ENCODE measurements around the gene MUC20. TPM values are rescaled to one million over a fixed set of nuclear protein-coding genes. Genes with fewer than 3 reads are reported as not detected.
A peak's percentile ranks its signal among the peaks of the same experiment; 100 is the strongest.

MUC20 gene
- total RNA-seq, 1 donor from 2014 or later: 2.0 TPM

DNA sequence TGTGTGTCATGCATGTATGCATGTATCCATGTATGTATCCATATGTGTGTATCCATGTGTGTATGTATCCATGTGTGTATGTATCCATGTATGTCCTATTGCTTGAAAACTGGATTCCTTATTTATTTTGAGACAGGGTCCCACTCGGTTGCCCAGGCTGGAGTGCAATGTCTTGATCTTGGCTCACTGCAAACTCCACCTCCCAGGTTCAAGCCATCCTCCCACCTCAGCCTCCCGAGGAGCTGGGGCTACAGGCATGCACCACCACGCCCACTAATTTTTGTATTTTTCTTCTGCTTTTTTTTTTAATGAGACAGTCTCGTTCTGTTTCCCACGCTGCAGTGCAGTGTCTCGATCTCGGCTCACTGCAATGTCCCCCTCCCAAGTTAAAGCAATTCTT lies 34.1 kb downstream of the MUC20 start:
- peak; percentile 51 for DNase-seq (ENCODE audit: low spot score)

DNA sequence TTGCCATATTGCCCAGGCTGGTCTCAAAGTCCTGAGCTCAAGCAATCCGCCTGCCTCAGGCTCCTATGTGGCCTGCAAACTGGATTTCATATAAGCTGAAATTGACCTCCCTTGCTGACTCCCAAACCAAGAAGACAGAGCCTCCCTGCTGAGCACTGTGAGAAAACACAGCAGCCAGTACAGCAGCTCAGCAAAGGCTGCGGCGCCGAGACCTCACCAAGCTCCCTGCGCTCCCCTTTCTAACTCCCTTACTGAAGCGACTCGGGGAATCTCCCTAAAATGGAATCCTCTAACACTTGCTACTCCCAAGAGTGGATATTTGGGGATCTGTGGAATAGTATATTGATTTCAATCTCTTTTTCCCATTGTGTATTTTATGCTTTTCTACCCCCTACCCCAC lies 34.6 kb downstream of the MUC20 start:
- peak; percentile 57 for DNase-seq (ENCODE audit: low spot score)

DNA sequence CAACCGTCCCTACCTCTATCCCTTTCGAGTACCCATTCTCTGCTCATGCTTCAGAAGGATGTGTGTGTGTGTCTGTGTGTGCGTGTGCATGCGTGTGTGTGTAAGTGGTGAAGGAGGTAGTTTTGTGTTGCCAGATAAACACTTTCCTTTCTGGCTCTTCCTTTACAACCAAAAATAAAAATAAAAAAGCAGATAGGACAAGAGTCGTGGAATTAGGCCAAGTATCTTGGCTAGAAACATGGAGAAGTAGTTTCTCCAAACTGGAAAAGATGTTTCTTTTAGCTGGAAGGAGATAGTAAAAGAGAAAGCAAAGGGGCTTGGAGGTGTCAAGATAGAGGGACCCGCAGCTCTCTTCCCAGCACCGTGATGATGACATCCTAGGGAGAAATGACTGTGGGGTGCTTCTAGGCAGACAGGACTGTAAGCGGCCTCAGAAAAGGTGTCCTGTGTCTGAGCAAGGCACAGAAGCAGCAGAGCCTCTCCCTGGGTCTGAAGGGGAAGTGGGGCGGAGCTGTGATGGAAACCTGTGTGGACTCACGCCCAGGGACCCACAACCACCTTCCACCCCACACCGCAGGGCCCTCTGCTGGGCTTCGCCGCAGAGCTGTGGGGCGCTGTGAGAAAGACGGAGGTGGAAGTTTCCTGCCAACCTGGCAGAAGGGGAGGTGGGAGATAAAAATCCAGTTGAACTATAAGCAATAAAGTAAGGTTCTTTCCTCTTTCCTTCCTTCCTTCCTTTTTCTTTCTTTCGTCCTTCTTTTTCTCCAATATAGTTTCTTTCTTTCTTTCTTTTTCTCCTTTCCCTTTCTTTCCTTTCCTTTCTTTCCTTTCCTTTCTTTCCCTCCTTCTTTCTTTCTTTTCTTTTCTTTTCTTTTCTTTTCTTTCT lies 35.3 kb downstream of the MUC20 start:
- DNase-seq (ENCODE audit: low spot score): peak; percentile 81

DNA sequence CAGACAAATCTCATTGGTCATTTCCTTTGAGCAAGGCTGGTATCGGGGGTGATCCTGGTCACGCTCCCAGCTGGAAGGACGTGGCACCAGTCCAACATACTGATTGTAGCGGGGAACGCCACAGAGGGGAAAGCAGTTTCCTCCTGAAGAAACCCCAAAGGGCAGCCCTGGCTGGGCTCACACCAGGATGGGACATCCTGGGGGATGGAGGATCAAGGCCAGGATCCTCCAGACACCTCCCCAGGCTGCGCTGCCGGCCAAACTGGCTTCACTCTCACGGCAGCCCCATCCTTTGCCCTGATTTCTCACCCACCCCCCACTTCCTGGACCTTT lies 36.6 kb downstream of the MUC20 start:
- peak; percentile 59 for DNase-seq (ENCODE audit: low spot score)

DNA sequence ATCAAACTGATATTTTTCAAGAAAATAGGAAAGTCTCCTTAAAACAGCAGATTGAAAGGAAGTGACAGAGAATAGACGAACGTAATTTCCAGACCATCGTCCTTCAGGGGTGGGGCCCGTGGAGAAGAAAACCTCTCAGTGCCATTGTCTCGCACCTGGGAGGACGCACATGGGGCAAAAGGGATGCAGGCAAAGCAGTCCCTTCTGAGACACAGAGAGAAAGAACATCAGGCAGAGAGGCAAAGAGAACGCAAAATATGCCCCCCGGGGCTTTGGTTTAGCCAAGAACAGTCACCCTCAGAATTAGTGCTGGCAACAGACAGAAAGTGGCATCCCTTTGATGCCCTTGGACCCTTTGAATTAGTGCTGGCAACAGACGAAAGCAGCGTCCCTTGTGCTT lies 37.0 kb downstream of the MUC20 start:
- peak; percentile 79 for DNase-seq (ENCODE audit: low spot score)

DNA sequence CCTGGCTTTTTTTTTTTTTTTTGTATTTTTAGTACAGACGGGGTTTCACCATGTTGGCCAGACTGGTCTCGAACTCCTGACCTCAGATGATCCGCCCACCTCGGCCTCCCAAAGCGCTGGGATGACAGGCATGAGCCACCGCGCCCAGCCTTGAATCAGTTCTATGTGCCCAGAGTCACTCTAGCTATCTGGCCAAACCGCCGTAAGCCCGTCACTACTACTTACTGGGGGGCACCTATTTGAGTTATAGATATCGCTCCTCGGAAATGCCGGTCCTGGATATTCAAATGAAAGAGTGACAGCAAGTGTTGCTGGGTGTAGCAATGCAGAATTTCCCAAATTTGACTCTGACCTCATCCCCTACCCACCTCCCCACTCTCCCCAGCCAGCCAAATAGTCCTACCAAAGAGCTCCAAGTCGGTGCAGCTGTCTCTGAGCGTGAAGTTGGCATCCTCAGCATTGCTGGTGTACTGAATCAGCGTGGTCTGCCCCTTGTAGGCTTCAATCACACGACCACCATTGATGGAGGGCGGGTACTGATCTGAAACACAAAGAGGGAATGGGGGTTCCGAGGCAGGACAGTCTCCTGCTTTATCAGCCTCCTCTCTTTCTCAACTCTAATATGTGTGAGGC lies 38.1 kb downstream of the MUC20 start:
- peak; percentile 57 for DNase-seq (ENCODE audit: low spot score)

DNA sequence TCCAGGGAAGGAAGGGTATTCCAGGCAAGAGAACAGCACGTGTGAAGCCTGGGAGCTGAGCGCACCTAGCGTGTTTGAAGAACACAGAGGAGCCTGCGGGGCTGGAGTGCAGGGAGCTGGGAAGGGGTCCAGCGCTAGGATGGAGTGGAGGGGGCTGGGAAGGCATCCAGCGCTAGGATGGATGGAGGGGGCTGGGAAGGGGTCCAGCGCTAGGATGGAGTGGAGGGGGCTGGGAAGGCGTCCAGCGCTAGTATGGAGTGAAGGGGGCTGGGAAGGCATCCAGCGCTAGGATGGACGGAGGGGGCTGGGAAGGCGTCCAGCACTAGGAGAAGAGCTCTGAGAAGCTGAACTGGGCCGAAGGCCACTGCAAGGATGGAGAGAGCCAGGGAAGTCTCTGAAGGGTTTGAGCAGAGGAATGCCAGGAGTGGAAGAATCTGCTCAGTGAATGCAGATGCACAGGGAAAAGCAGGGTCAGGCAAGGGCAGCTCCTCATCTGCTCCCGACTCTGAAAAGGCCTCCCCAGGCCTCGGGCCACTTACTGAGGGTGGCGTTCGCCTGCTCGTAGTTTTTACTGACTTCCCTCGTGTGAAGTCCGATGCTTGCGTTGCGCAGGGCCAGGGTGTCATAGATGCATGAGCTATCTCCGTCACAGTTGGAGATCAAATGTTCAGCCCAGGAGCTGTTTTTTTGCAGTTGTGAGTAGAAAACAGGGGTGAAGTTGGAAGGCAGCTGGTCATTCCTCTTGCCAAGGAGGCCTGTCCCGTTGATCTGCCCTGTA lies 39.8 kb downstream of the MUC20 start:
- peak; percentile 59 for DNase-seq (ENCODE audit: low spot score)

DNA sequence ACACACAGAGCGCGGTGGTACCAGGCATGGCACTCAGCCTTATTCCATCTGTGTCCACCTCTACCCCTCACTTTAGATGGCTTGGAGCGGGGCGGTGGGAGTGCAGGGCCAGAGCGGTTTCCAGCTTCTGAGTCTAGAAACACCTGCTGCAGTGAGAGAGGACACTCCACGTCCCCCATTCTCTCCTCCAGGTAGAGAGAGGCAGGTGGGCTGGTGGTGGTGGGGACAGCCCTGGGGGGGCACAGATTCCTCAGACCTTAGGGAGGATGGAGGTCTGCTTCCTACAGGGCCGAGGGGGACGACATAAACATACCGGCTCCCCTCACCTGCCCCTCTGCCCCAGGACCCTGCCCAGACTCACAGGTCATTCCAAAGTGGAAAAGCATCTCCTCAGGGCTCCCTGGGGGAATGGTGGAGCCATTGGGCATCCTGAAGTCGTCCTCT lies 40.4 kb downstream of the MUC20 start:
- DNase-seq (ENCODE audit: low spot score): peak; percentile 73

DNA sequence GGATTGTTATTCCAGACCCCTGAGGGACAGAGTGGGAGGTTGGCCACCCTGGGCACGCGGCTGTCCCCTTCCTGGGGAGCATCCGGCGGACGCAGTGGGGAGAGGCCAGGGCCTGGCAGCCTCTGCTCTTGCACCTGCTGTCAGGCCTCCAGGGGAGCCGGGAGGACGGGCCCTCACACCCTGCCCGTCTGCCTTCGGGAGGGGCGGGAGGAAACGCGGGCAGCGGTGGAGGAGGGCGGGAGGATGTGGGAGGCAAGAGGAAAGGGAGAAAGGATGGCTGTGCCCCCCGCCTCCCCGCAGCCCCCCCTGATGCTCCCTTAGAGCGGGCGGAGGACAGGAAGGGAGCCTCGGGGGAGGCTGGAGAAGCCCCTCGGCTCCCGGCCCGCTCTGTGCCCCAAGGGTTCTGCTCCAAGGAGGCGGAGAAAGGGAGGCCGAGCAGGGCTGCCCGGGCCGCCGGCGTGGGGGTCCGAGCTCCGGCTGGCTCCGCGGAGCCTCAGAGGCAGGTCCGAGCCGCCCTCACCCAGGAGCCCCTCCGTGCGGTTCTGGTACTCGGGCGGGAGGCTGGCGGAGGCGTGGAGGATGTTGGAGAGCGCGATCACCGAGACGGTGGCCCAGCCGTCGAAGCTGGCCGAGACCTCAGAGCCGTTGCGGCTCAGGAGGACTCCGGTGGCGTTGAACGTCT lies 40.9 kb downstream of the MUC20 start:
- DNase-seq (ENCODE audit: low spot score): no peak

DNA sequence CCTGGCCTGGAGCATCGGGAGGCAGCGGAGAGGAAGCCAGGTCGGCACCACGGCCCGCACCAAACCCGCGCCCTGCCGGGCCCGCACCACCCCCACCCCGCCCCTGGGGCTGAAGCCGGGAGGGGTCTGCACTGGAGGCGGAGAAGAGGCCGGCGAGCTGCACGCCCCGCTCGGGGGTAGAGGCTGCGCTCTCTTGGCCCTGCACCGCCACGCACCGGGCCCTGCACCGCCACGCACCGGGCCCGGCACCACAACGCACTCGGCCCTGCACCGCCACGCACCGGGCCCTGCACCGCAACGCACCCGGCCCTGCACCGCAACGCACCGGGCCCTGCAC lies 41.4 kb downstream of the MUC20 start:
- DNase-seq (ENCODE audit: low spot score): no peak

DNA sequence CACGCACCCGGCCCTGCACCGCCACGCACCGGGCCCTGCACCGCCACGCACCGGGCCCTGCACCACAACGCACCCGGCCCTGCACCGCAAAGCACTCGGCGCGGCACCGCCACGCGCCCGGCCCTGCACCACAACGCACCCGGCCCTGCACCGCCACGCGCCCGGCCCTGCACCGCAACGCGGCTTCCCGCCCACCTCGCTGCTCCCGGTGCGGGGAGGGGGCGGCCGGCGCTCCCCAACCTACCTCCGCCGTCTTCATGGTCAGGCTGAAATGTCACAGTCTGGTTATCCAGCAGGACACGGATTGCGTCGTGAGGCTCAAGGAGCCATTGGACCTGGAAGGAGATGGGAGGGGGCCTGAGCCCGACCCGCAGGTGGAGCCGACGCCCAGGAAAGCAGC lies 41.8 kb downstream of the MUC20 start:
- no peak for DNase-seq (ENCODE audit: low spot score)

DNA sequence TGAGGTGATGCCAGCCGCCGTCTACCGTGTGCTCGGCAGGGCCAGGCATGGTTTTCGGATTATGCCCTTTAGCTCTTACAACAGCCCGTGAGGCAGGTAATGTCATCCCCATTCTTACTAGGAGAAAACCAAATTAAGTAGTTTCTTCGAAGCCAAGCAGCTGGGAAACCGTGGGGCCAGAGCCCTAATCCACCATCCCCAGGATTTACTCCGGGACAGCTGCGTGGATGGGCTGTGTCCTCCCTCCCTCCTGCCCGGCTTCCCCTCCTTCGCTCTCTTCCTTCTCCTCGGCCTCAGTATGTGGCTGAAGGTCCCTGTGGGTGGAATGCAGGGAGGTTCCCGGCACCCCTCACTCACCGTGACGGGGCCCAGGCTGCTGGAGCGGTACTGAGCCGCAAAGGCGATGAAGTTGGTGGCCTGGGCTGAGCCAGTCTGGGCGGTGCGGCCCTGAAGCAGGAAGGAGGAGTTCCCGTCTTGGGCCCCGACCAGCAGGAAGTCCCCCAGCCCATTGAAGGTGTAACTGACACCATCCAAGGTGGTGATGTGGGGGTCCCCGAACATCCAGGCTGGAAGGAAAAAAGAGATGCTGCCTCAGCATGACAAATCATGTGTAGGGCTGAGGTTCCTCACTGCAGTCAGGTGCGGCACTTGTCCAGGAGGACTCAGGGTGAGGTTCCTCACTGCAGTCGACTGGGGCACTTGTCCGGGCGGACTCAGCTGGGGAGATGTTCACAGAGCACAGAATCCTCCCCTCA lies 42.5 kb downstream of the MUC20 start:
- DNase-seq (ENCODE audit: low spot score): no peak

DNA sequence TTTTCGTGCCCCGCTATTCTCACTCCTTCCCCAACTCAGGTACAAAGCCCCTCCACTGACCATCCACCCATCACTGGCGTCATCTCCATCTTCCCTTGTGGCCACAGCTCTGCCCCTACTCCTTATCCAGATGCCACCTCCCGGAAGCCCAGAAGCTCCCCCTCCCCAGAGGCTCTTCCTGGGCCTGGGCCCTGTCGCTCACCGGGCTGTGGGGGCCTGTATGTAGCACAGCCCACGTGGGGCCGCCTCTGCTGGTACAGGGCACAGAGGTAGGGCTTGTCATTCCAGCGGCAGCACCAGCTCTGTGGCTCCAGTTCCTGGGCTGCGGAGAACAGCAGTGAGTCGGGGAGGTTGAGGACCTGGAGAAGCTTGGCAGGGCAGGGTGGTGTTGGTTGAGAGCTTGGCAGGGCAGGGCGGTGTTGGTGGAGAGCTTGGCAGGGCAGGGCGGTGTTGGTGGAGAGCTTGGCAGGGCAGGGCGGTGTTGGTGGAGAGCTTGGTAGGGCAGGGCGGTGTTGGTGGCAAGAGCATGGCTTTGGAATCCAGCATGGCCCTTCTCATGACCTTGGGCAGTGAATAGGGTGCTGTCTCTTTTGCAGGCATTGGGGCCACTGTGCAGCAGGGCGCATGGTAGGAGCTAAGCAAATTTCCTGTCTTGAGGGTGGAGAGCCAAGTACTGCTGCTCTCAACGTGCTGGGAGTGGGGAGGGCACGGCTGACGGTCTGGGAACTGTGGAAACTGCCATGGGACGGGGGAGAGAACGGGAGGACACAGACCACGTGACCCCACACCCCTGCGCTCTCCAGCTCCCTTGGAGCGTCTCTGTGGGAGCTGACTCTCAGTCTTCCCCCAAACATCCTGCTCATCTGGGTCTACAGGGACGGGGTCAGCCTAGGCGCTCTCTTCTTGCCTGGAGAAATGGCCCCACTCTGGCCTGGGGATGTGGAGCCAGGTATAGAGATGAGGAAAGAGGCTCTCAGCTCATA lies 43.4 kb downstream of the MUC20 start:
- DNase-seq (ENCODE audit: low spot score): no peak

DNA sequence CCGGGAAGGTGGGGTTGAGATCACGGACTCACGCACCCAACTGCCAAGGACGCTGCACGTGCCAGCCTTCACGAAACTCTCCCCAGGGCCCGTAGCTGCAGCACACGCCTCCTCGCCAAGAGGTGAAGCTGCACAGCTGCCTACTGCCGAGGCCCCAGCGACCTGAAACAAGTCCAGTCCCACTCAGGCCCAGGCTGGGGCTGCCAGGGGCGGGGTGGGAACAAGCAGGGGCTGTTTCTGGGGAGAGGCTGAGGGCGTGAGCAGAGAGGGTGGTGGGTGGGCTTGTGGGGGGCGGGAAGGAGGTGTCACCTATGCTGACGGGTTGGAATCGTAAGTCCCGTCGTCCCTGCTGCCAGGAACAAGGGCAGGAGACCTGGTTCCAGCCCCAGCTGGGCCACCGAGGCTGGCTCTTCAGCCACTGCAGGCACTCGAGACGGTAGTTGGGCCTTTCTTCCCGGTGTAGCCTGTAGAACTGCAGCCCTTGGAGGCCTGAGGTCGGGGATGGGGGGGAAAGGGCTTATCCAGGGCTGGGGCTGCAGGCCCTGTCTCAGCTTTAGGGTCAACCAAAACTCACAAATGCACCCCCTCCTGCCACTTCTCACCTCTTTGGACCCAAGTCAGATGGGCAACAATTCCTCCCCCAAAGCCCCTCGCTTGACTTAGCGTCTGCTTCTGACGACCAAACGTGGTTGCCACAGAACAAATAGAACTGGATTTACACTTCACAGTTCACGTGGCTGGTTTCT lies 44.4 kb downstream of the MUC20 start:
- DNase-seq (ENCODE audit: low spot score): no peak

DNA sequence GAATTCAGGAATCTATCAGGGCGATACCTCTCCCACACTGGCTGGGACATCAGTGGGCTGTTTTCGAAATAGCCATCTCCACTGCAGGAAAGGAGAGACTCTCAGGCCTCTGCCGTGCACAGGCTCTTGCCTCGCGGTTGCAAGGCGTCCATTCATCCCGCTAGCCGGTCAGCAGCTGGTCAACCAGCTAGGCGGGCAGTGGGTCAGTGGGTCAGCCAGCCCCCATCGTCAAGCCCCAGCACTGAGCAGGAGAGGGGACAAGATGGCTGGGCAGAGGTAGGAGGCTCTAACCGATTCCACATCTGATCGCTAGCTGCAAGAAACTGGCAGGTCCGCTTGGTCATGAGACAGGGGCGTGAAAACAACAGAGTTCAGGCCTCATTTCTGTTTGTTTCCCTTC lies 45.9 kb downstream of the MUC20 start:
- no peak for DNase-seq (ENCODE audit: low spot score)

DNA sequence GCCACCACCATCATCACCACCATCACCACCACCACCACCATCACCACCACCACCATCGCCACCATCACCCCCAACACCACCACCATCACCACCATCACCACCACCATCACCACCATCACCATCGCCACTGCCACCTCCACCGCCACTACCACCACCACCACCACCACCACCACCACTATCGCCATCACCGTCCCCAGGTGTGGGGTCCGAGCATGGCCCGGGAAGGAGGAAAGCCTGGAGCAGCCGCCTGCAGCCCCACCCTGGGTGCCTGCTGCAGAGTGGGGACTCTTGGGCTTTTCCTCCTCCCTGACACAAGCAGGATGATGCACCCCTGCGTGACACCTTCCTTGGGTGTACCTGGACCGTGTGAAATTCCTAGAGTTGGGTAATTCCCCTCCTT lies 47.0 kb downstream of the MUC20 start:
- peak; percentile 64 for DNase-seq (ENCODE audit: low spot score)

DNA sequence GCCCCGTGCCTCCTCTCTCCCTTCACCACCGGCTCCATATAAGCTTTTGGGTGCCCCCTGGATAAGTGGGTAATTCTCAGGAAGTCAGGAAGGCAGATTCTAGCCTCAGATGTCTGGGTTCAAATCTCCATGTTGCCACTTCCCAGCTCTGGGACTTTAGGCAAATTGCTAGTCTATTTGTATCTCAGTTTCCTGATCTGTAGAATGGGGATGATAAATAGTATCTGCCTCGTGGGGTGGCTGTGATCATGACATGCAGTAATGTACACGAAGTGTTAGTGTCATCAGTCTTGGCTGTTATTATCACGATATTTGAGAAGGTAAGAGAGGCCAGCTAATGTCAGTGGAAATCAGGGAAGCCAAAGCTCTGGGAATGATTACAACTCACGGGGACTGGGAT lies 47.6 kb downstream of the MUC20 start:
- DNase-seq (ENCODE audit: low spot score): no peak

DNA sequence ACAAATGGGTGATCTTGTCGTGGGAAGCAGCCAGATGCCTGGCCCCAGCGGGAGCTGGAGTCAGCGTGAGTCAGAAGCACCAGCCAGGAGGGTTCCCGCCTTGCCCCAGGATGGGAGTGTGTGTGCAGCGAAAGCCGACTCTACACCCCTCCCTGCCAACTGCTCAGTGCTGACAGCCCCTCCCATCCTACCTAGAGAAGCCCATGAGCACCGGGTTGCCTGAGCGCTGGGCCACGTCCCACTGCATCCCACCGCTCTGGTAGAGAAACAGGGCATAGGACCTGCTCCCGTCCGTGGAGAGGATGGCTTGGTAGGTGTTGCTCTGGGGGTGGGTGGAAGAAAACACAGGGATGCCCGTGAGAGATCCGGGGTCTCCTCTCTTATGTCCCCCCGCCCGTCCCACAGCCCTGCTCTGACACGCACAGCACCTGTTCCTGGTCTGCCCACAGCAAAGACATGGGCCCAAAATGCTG lies 48.1 kb downstream of the MUC20 start:
- peak; percentile 53 for DNase-seq (ENCODE audit: low spot score)

DNA sequence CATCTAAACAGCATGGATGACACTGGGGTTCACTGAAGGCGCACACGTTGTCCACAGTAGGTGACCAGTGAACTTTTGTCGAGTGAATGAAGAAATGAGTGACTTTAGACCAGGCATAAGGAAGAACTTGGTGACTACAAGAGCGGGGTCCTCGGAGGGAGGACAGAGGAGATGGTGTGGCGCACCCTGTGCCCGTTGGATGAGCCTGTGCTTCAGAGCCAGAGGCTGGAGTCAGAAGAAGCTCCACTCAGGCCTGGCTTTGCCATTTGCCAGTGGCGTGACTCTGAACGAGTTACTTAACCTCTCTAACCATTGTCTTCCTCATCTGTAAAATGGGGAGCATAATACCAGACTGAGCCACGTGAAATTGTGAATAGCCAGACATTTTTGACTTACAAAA lies 48.8 kb downstream of the MUC20 start:
- no peak for DNase-seq (ENCODE audit: low spot score)
